Nephron (organoid): ENCODE results near the gene BTBD9.

ENCODE experiments used
- H3K27ac Mint-ChIP-seq, 3 experiments: 2 replicates each; pipeline ENCODE4 v1.8.0; 2020; ENCODE audit warnings: mixed read lengths in 3 of 3, mild to moderate bottlenecking in 2 of 3, moderate library complexity in 1 of 3
- H3K27me3 Mint-ChIP-seq: 2 replicates; pipeline ENCODE4 v1.8.0; 2021; ENCODE audit warnings: low read depth, mild to moderate bottlenecking, moderate library complexity, mixed read lengths
- H3K36me3 Mint-ChIP-seq: 2 replicates; pipeline ENCODE4 v1.8.0; 2020; ENCODE audit warnings: low read depth, mixed read lengths
- H3K4me1 Mint-ChIP-seq: 2 replicates; pipeline ENCODE4 v1.8.0; 2020; ENCODE audit warnings: mixed read lengths
- H3K4me3 Mint-ChIP-seq, 3 experiments: 2 replicates each; pipeline ENCODE4 v1.8.0; 2020; ENCODE audit warnings: mild to moderate bottlenecking in 3 of 3, mixed read lengths in 3 of 3, moderate library complexity in 2 of 3
- H3K9me3 Mint-ChIP-seq: 2 replicates; pipeline ENCODE4 v1.8.0; 2020; ENCODE audit warnings: mixed read lengths
- CTCF ChIP-seq, 3 experiments: fragments of 200-600 bp; sonication (generic); IDR thresholded peaks; one replicate each; pipeline ENCODE4 v1.5.0; 2021; ENCODE audit warnings: antibody characterized with exemption in 3 of 3; ENCODE audit not compliant: unreplicated experiment in 3 of 3

BTBD9 gene

GRCh38 chr6:38654263-38654662 is 14.5 kb upstream of the BTBD9 start:
- H3K4me3 Mint-ChIP-seq: no peak overlapping the region
- no peaks in the 10 kb centered on the region for H3K4me1 Mint-ChIP-seq
- H3K36me3 Mint-ChIP-seq: peaks cover 12% of the 10 kb centered on the region
- H3K27ac Mint-ChIP-seq: no peak overlapping the region
- no peak for TF ChIP-seq CTCF (IDR thresholded peaks at IDR 0.05; ENCODE audit: unreplicated experiment in 3 of 3)
- H3K9me3 Mint-ChIP-seq: peaks cover 4% of the 10 kb centered on the region
- no peaks in the 10 kb centered on the region for H3K27me3 Mint-ChIP-seq

- no peak overlapping the region for H3K27ac Mint-ChIP-seq
- peaks cover 4% of the 10 kb centered on the region for H3K9me3 Mint-ChIP-seq
- TF ChIP-seq CTCF (IDR thresholded peaks at IDR 0.05; ENCODE audit: unreplicated experiment in 3 of 3): no peak
- no peaks in the 10 kb centered on the region for H3K27me3 Mint-ChIP-seq
- H3K4me1 Mint-ChIP-seq: no peaks in the 10 kb centered on the region
- H3K4me3 Mint-ChIP-seq: no peak overlapping the region
- H3K36me3 Mint-ChIP-seq: peaks cover 12% of the 10 kb centered on the region
Measured at GRCh38 chr6:38651121-38651784, 11.5 kb upstream of the BTBD9 start.

- Mint-ChIP-seq H3K27me3 (no peaks in the 10 kb centered on the region), H3K4me1 (no peaks in the 10 kb centered on the region), H3K9me3 (peaks cover 4% of the 10 kb centered on the region), H3K27ac (no peak overlapping the region), H3K4me3 (no peak overlapping the region), H3K36me3 (peaks cover 12% of the 10 kb centered on the region)
- no peak for TF ChIP-seq CTCF (IDR thresholded peaks at IDR 0.05; ENCODE audit: unreplicated experiment in 3 of 3)
Measured at GRCh38 chr6:38650207-38650752, 10.6 kb upstream of the BTBD9 start.

GRCh38 chr6:38649744-38650143 is 10.0 kb upstream of the BTBD9 start:
- TF ChIP-seq CTCF (IDR thresholded peaks at IDR 0.05; ENCODE audit: unreplicated experiment in 3 of 3): no peak
- no peaks in the 10 kb centered on the region for H3K27me3 Mint-ChIP-seq
- no peak overlapping the region for H3K4me3 Mint-ChIP-seq
- H3K4me1 Mint-ChIP-seq: no peaks in the 10 kb centered on the region
- H3K27ac Mint-ChIP-seq: no peak overlapping the region
- peaks cover 4% of the 10 kb centered on the region for H3K9me3 Mint-ChIP-seq
- peaks cover 12% of the 10 kb centered on the region for H3K36me3 Mint-ChIP-seq

GRCh38 chr6:38648629-38649028 is 8.9 kb upstream of the BTBD9 start:
- Mint-ChIP-seq H3K4me3 (no peak overlapping the region), H3K9me3 (peaks cover 4% of the 10 kb centered on the region), H3K27ac (no peak overlapping the region), H3K4me1 (no peaks in the 10 kb centered on the region), H3K36me3 (peaks cover 8% of the 10 kb centered on the region), H3K27me3 (no peaks in the 10 kb centered on the region)
- no peak for TF ChIP-seq CTCF (IDR thresholded peaks at IDR 0.05; ENCODE audit: unreplicated experiment in 3 of 3)
